Nephron (organoid): ENCODE data around the gene BPIFA1.

ENCODE experiments used
- H3K27ac Mint-ChIP-seq, 3 experiments: 2 replicates each; pipeline ENCODE4 v1.8.0; 2020; ENCODE audit warnings: mixed read lengths in 3 of 3, mild to moderate bottlenecking in 2 of 3, moderate library complexity in 1 of 3
- H3K27me3 Mint-ChIP-seq: 2 replicates; pipeline ENCODE4 v1.8.0; 2021; ENCODE audit warnings: low read depth, mild to moderate bottlenecking, moderate library complexity, mixed read lengths
- H3K36me3 Mint-ChIP-seq: 2 replicates; pipeline ENCODE4 v1.8.0; 2020; ENCODE audit warnings: low read depth, mixed read lengths
- H3K4me1 Mint-ChIP-seq: 2 replicates; pipeline ENCODE4 v1.8.0; 2020; ENCODE audit warnings: mixed read lengths
- H3K4me3 Mint-ChIP-seq, 3 experiments: 2 replicates each; pipeline ENCODE4 v1.8.0; 2020; ENCODE audit warnings: mild to moderate bottlenecking in 3 of 3, mixed read lengths in 3 of 3, moderate library complexity in 2 of 3
- H3K9me3 Mint-ChIP-seq: 2 replicates; pipeline ENCODE4 v1.8.0; 2020; ENCODE audit warnings: mixed read lengths
- TF ChIP-seq, protein P1 (sequence below), 3 experiments: fragments of 200-600 bp; sonication (generic); IDR thresholded peaks; one replicate each; pipeline ENCODE4 v1.5.0; 2021; ENCODE audit warnings: antibody characterized with exemption in 3 of 3; ENCODE audit not compliant: unreplicated experiment in 3 of 3

BPIFA1 gene

DNA sequence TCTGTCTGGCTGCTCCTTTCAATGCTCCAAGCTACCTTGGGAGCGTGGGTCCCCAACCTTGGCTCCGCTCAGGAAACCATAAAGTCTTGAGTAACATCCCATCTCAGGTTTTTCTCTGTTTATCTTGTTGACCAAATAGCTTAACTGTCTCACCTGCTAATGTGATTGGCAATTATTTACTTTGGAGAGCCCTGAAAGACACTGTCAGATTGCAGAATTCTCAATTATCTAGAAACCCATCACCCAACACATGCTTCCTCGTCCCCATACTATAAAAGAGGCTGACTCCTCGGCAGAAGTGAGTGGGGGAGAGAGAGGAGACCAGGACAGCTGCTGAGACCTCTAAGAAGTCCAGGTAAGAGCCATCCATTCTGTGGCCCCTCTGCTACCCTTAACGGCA lies at the start of gene BPIFA1:
Gene BPIFA1 (plus strand): TSS at position 301 of the 400 bp plus-strand sequence. CDS start 1,716 bp downstream, outside the sequence.
- H3K4me3 Mint-ChIP-seq, result no peak within 1 kb of the TSS
- no peaks in the 10 kb centered on the region for H3K4me1 Mint-ChIP-seq
- no peaks in the 10 kb centered on the region for H3K36me3 Mint-ChIP-seq
- H3K9me3 Mint-ChIP-seq, result no peaks in the 10 kb centered on the region
- H3K27me3 Mint-ChIP-seq, result peaks cover 56% of the 10 kb centered on the region
- no peak within 1 kb of the TSS for H3K27ac Mint-ChIP-seq
- TF ChIP-seq, protein P1, sequence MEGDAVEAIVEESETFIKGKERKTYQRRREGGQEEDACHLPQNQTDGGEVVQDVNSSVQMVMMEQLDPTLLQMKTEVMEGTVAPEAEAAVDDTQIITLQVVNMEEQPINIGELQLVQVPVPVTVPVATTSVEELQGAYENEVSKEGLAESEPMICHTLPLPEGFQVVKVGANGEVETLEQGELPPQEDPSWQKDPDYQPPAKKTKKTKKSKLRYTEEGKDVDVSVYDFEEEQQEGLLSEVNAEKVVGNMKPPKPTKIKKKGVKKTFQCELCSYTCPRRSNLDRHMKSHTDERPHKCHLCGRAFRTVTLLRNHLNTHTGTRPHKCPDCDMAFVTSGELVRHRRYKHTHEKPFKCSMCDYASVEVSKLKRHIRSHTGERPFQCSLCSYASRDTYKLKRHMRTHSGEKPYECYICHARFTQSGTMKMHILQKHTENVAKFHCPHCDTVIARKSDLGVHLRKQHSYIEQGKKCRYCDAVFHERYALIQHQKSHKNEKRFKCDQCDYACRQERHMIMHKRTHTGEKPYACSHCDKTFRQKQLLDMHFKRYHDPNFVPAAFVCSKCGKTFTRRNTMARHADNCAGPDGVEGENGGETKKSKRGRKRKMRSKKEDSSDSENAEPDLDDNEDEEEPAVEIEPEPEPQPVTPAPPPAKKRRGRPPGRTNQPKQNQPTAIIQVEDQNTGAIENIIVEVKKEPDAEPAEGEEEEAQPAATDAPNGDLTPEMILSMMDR (IDR thresholded peaks at IDR 0.05; ENCODE audit: unreplicated experiment in 3 of 3), result no peak

DNA sequence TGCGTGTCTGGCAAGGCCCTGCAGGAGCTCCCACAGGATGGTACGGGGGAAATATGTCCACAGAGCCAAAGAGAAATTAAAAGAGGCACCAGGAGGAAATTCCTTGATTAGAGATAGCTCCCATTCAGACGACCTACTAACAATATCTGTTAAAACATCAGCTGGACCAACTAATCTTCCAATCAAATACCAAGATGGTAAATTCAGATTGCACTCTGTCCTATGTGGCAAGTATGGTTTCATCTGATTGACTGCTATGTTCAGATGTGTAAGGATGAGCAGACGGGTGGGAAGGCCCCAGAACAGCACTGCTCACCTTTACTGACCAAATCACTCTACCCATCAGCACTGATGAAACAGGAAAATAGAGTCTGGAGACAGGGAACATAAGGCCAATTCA lies 48.3 kb upstream of the BPIFA1 start:
- no peaks in the 10 kb centered on the region for H3K4me1 Mint-ChIP-seq
- H3K36me3 Mint-ChIP-seq, result no peaks in the 10 kb centered on the region
- H3K4me3 Mint-ChIP-seq, result no peak overlapping the region
- TF ChIP-seq, protein P1 (IDR thresholded peaks at IDR 0.05; ENCODE audit: unreplicated experiment in 3 of 3), result no peak
- H3K27me3 Mint-ChIP-seq, result peaks cover 18% of the 10 kb centered on the region
- H3K9me3 Mint-ChIP-seq, result peaks cover 7% of the 10 kb centered on the region
- H3K27ac Mint-ChIP-seq, result no peak overlapping the region

DNA sequence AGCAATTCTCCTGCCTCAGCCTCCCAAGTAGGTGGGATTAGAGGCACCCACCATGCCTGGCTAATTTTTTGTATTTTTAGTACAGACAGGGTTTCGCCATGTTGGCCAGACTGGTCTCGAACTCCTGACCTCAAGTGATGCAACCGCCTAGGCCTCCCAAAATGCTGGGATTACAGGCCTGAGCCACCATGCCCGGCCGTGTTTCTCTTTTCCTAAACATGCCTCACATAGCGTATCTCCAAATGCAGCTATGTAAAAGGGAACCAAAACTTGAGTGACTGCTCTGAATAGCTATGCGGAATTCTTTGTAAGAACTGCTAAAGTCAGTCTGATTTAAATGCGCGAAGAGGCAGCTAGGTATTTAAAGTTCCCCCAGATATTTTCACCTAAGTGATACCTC lies 47.4 kb upstream of the BPIFA1 start:
- TF ChIP-seq, protein P1 (IDR thresholded peaks at IDR 0.05; ENCODE audit: unreplicated experiment in 3 of 3), result no peak
- Mint-ChIP-seq H3K9me3 (peaks cover 5% of the 10 kb centered on the region), H3K27me3 (peaks cover 11% of the 10 kb centered on the region), H3K4me1 (no peaks in the 10 kb centered on the region), H3K27ac (no peak overlapping the region), H3K36me3 (no peaks in the 10 kb centered on the region), H3K4me3 (no peak overlapping the region)

DNA sequence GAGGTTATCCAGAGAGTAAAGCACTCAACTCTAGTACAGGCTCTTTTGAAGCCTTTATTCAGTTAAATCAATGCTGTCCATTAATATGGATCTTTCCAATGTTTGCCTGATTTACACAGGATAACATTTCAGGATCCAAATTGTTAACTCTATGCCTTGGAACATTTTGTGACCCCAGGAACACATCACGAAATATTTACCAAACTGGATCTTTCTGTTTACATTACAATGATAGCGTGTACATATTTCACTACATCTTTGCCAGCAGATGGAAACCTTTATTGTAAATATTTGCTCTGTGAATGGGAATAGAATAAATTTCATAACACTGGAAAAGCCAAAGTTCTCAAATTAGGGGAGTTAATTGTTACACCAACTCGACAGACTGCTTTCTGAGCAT lies 44.3 kb upstream of the BPIFA1 start:
- H3K36me3 Mint-ChIP-seq, result no peaks in the 10 kb centered on the region
- no peaks in the 10 kb centered on the region for H3K4me1 Mint-ChIP-seq
- no peaks in the 10 kb centered on the region for H3K9me3 Mint-ChIP-seq
- TF ChIP-seq, protein P1 (IDR thresholded peaks at IDR 0.05; ENCODE audit: unreplicated experiment in 3 of 3), result no peak
- H3K27ac Mint-ChIP-seq, result no peak overlapping the region
- peaks cover 17% of the 10 kb centered on the region for H3K27me3 Mint-ChIP-seq
- H3K4me3 Mint-ChIP-seq, result no peak overlapping the region

DNA sequence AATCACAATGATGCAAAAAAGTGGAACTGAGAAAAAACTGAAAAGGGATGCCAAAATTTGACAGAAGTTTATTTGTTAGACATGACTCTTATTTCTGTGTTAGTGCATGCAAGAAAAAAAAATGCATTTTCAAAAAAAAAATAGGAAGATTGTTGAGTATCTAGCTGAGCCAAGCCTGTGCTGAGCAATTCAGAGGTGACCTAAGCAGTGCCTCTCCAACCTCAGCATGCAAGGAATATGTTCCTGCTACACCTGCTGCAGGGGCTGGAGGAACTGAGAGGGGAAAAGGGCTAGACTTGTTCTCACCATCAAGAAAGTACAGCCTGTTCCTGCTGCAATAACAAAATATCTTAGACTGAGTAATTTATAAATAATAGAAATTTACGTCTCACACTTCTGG lies 43.8 kb upstream of the BPIFA1 start:
- Mint-ChIP-seq H3K4me1 (no peaks in the 10 kb centered on the region), H3K27ac (no peak overlapping the region)

DNA sequence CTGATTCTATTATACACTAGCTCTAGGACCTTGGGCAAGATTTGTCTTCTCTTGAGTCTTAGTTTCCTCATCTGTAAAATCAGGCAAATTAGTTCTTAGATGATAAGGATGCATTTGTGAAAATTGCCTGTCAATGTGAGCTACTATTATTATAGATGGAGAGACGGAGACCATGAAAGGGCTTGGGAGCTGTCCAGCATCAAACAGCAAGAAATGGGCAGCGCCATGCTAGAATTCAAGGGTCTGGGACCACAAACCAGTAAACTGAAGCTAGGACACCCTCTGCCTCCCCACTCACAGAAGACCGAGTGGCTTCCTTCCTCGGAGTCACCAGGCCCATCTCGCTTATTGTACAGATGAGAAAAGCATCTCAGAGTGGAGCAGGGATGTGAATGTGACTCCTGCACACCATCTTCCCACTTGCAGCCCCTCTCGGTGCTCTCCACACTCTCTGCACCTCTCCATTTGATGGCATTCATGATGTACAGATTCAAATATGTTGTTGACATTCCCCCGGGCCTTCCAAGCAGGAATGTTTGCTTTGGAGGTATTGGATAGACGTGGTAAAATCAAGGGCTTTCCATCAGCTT lies 42.8 kb upstream of the BPIFA1 start:
- no peaks in the 10 kb centered on the region for H3K36me3 Mint-ChIP-seq
- no peaks in the 10 kb centered on the region for H3K9me3 Mint-ChIP-seq
- H3K27me3 Mint-ChIP-seq, result peaks cover 18% of the 10 kb centered on the region
- no peak overlapping the region for H3K4me3 Mint-ChIP-seq
- TF ChIP-seq, protein P1 (IDR thresholded peaks at IDR 0.05; ENCODE audit: unreplicated experiment in 3 of 3), result no peak
- H3K4me1 Mint-ChIP-seq, result no peaks in the 10 kb centered on the region
- no peak overlapping the region for H3K27ac Mint-ChIP-seq

More for the DNA sequence above, 43.8 kb upstream of the BPIFA1 start:
- peaks cover 17% of the 10 kb centered on the region for H3K27me3 Mint-ChIP-seq
- no peaks in the 10 kb centered on the region for H3K36me3 Mint-ChIP-seq
- no peaks in the 10 kb centered on the region for H3K9me3 Mint-ChIP-seq
- TF ChIP-seq, protein P1 (IDR thresholded peaks at IDR 0.05; ENCODE audit: unreplicated experiment in 3 of 3), result no peak
- H3K4me3 Mint-ChIP-seq, result no peak overlapping the region
